K562 (cell line): ENCODE data around the gene KCND3. TPM values are rescaled to one million over a fixed set of nuclear protein-coding genes. Genes with fewer than 3 reads are reported as not detected.
A peak's percentile ranks its signal among the peaks of the same experiment; 100 is the strongest.

Source experiments
- ADNP ChIP-seq: fragments of 200-800 bp; sonication (Bioruptor generic); IDR thresholded peaks from 2 replicates; pipeline ENCODE4 v1.6.1; 2016; ENCODE audit warnings: missing genetic modification characterization, missing compliant biosample characterization
- BRF2 ChIP-seq: IDR thresholded peaks from 3 replicates; pipeline ENCODE4 v1.6.1; 2011; ENCODE audit warnings: borderline replicate concordance, mild to moderate bottlenecking; ENCODE audit not compliant: insufficient read length, insufficient read depth
- CBFB ChIP-seq: sonication (generic); formaldehyde crosslinking; IDR thresholded peaks from 2 replicates; pipeline ENCODE4 v1.4.0; 2020; ENCODE audit warnings: mild to moderate bottlenecking, missing genetic modification reagents
- CBX5 ChIP-seq: IDR thresholded peaks from 2 replicates; pipeline ENCODE4 v1.6.1; 2014; ENCODE audit warnings: low read depth, borderline replicate concordance
- CBX8 ChIP-seq: fragments of 200-600 bp; sonication (generic); IDR thresholded peaks from 2 replicates; pipeline ENCODE4 v1.6.1; 2012; ENCODE audit warnings: borderline replicate concordance, mixed run types, low read depth, mild to moderate bottlenecking, moderate library complexity, mixed read lengths, low read length, control low read depth, inconsistent platforms; ENCODE audit not compliant: poor library complexity, severe bottlenecking; ENCODE audit errors: extremely low read depth
- E2F8 ChIP-seq: fragments of 450-650 bp; IDR thresholded peaks from 2 replicates; pipeline ENCODE4 v1.7.1; 2018; ENCODE audit warnings: mild to moderate bottlenecking, low read depth; ENCODE audit not compliant: partially characterized antibody
- ERF ChIP-seq: fragments of 450-650 bp; formaldehyde crosslinking; IDR thresholded peaks from 2 replicates; pipeline ENCODE4 v1.4.0; 2020; ENCODE audit warnings: mild to moderate bottlenecking, mixed read lengths
- FOXP4 ChIP-seq: sonication (generic); formaldehyde crosslinking; IDR thresholded peaks from 2 replicates; pipeline ENCODE4 v1.8.0; 2022; ENCODE audit warnings: mild to moderate bottlenecking, missing genetic modification reagents, borderline replicate concordance
- HCFC1 ChIP-seq: IDR thresholded peaks from 2 replicates; pipeline ENCODE4 v1.6.1; 2012; ENCODE audit warnings: low read depth, low read length, improper control_type of control experiment
- HNRNPL ChIP-seq: fragments of 200-400 bp; formaldehyde crosslinking; IDR thresholded peaks from 2 replicates; pipeline ENCODE4 v1.6.1; 2017; ENCODE audit warnings: low read depth, mild to moderate bottlenecking, low read length
- NCOA1 ChIP-seq: fragments of 450-650 bp; IDR thresholded peaks from 2 replicates; pipeline ENCODE4 v1.6.1; 2016; ENCODE audit warnings: low read depth
- NCOA4 ChIP-seq: fragments of 450-650 bp; IDR thresholded peaks from 2 replicates; pipeline ENCODE4 v1.6.1; 2018; ENCODE audit warnings: mild to moderate bottlenecking; ENCODE audit not compliant: partially characterized antibody
- SREBF2 ChIP-seq: sonication (generic); formaldehyde crosslinking; IDR thresholded peaks from 2 replicates; pipeline ENCODE4 v1.4.0; 2020; ENCODE audit warnings: mild to moderate bottlenecking, missing genetic modification reagents
- ZKSCAN3 ChIP-seq: fragments of 250-450 bp; sonication (Bioruptor Pico); IDR thresholded peaks from 2 replicates; pipeline ENCODE4 v1.4.0; 2020
- polyA plus RNA-seq, 8 experiments: library from polyadenylated mRNA; depleted of rRNA in 4 of 8; stranded (reverse) in 5 of 8; unstranded in 3 of 8; fragments of >200 nt; fragmentation: Nextera tagmentation in 2 of 8; fragmentation: Illumina TruSeq in 1 of 8; extraction: Ambion mirVana in 2 of 8; extraction: Trizol in 1 of 8; gene quantifications; 2 replicates each; pipeline versions ENCODE4 v1.2.1 to v1.2.3, GENCODE V29; 2011 to 2014; ENCODE audit warnings: inconsistent platforms in 1 of 8, missing spikeins in 1 of 8
- total RNA-seq, 7 experiments: library from RNA; depleted of rRNA in 6 of 7; stranded (reverse); fragments of >200 nt in 6 of 7; fragmentation: Illumina TruSeq in 2 of 7; extraction: Trizol in 2 of 7; gene quantifications; 2 replicates each; pipeline versions ENCODE4 v1.2.1 to v1.2.3, GENCODE V29; 2011 to 2021; ENCODE audit warnings: low replicate concordance in 1 of 7

Gene KCND3
- total and polyA plus RNA-seq, 9 of the 15 experiments (the other 6 are each of a cell fraction or from before 2014, with no cell fraction given) = not detected

GRCh38 chr1:111755331-111756123 lies 233.9 kb downstream of the KCND3 start, which contains the start of gene DDX20 (continued):
- no peak for TF ChIP-seq CBX8
- TF ChIP-seq NCOA4 = no peak
- peak; percentile 93; the same call in 1 of the 2 replicates for TF ChIP-seq HNRNPL
- no peak for TF ChIP-seq CBX5
- peak; percentile 100 for TF ChIP-seq E2F8
- TF ChIP-seq HCFC1 = peak; percentile 75
- no peak; the same call in 1 of the 2 replicates for TF ChIP-seq FOXP4 (CRISPR knock-in tag)
- no peak for TF ChIP-seq SREBF2 (CRISPR knock-in tag)
- no peak for TF ChIP-seq BRF2
- TF ChIP-seq ERF (CRISPR knock-in tag) = no peak
- peak; percentile 14; the same call in 1 of the 2 replicates for TF ChIP-seq NCOA1
- TF ChIP-seq ZKSCAN3 (CRISPR knock-in tag) = no peak
- TF ChIP-seq CBFB (CRISPR knock-in tag) = peak; percentile 88; the same call in 1 of the 2 replicates
- no peak for TF ChIP-seq ADNP (tag)
